Measurements from ENCODE around the gene SORCS2.

GRCh38 chr4:7630568-7631287 lies 438.4 kb downstream of the SORCS2 start:
- no peak for TF ChIP-seq POLR2A (IDR thresholded peaks at IDR 0.05)
- no peak for TF ChIP-seq CTCF (IDR thresholded peaks at IDR 0.05)
- no peak for TF ChIP-seq EP300 (IDR thresholded peaks at IDR 0.05)
